Measurements from ENCODE around the gene KCNJ11.

Gene KCNJ11

DNA sequence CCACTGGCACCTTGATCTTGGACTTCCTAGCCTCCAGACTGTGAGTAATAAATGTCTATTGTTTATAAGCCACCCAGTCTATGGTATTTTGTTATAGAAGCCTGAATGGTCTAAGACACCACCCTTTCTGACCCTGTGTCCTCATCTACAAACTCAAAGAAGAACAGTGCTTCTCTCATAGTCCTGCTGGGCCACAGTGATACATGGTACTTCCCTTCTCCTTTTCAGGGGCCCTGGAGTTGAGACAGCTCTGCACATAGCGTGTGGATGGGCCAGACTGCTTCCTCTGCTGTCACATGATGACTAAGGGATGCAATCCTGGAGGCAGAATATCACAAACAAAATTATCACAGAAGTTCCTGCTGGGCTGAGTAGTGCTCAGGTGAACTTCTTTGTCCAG lies 5.0 kb downstream of the KCNJ11 start:
- no peak for DNase-seq (ENCODE audit: low read depth)
- H3K4me3 ChIP-seq (ENCODE audit: control insufficient read depth, low read depth, low read length): no peak overlapping the region
- TF ChIP-seq CTCF (conservative IDR thresholded peaks at IDR 0.05; ENCODE audit: control insufficient read depth, insufficient read depth, low read depth, low read length): no peak

GRCh38 chr11:17382046-17382728 lies 6.3 kb downstream of the KCNJ11 start:
- TF ChIP-seq CTCF (conservative IDR thresholded peaks at IDR 0.05; ENCODE audit: control insufficient read depth, insufficient read depth, low read depth, low read length): no peak
- no peak overlapping the region for H3K4me3 ChIP-seq (ENCODE audit: control insufficient read depth, low read depth, low read length)
- DNase-seq (ENCODE audit: low read depth): peak; percentile 69

GRCh38 chr11:17381156-17381555 lies 7.3 kb downstream of the KCNJ11 start:
- DNase-seq (ENCODE audit: low read depth): peak; percentile 31

GRCh38 chr11:17379383-17380180 lies 8.9 kb downstream of the KCNJ11 start:
- H3K4me3 ChIP-seq (ENCODE audit: control insufficient read depth, low read depth, low read length): no peak overlapping the region
- DNase-seq (ENCODE audit: low read depth): no peak
- no peak for TF ChIP-seq CTCF (conservative IDR thresholded peaks at IDR 0.05; ENCODE audit: control insufficient read depth, insufficient read depth, low read depth, low read length)

More at GRCh38 chr11:17381156-17381555, 7.3 kb downstream of the KCNJ11 start:
- no peak overlapping the region for H3K4me3 ChIP-seq (ENCODE audit: control insufficient read depth, low read depth, low read length)
- no peak for TF ChIP-seq CTCF (conservative IDR thresholded peaks at IDR 0.05; ENCODE audit: control insufficient read depth, insufficient read depth, low read depth, low read length)

GRCh38 chr11:17378655-17379054 lies 9.8 kb downstream of the KCNJ11 start:
- H3K4me3 ChIP-seq (ENCODE audit: control insufficient read depth, low read depth, low read length): no peak overlapping the region
- no peak for TF ChIP-seq CTCF (conservative IDR thresholded peaks at IDR 0.05; ENCODE audit: control insufficient read depth, insufficient read depth, low read depth, low read length)
- DNase-seq (ENCODE audit: low read depth): no peak

DNA sequence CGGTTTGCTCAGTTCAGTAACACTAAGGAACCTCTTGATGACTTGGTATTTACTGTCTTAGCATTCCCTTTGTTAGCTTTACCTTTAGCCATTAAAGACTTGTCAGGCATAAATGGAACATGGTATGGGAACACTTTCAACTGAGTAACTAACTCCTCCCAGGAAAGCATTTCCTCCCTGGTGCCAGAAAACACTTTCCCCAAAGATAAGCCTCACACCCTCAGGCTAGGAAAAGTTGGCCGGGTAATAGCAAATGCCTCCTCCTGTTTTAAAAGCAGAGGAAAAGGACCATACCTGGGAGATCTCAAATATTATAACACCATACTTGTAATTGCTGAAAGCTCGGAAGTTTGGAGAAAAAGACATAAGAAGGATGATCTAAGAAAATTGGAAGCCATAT lies 12.0 kb downstream of the KCNJ11 start:
- no peak overlapping the region for H3K4me3 ChIP-seq (ENCODE audit: control insufficient read depth, low read depth, low read length)
- no peak for DNase-seq (ENCODE audit: low read depth)
- TF ChIP-seq CTCF (conservative IDR thresholded peaks at IDR 0.05; ENCODE audit: control insufficient read depth, insufficient read depth, low read depth, low read length): no peak

All from fibroblast of mammary gland (primary cell).